GM20431 (cell line): Measurements from ENCODE around the gene LAPTM4A.

Experiments used
- in situ Hi-C: fragments of 300-500 bp; cut with MseI, MboI; formaldehyde crosslinking; loops from one replicate; pipeline ENCODE4 v1.15.0; 2020; ENCODE audit warnings: low sequenced_read_pairs; ENCODE audit not compliant: unreplicated experiment

The LAPTM4A gene

GRCh38 chr2:19993731-19994130 lies 57.7 kb downstream of the LAPTM4A start:
- in situ Hi-C loops, result no loop called here

- in situ Hi-C loops, result no loop called here
Observed at GRCh38 chr2:19991895-19992294, 59.5 kb downstream of the LAPTM4A start.

- in situ Hi-C loops, result no loop called here
Observed at GRCh38 chr2:19990416-19990728, 61.1 kb downstream of the LAPTM4A start.

- in situ Hi-C loops, result no loop called here
Observed at GRCh38 chr2:19989667-19990415, 61.6 kb downstream of the LAPTM4A start, which contains the start of gene WDR35. Gene WDR35 (minus strand): TSS chr2:19990105. CDS start chr2:19990015, 90 bp downstream.

- in situ Hi-C loops, result no loop called here
Observed at GRCh38 chr2:19989342-19989666, 62.1 kb downstream of the LAPTM4A start.

- in situ Hi-C loops, result no loop called here
Observed at GRCh38 chr2:19988600-19988999, 62.8 kb downstream of the LAPTM4A start.

- in situ Hi-C loops, result no loop called here
Observed at GRCh38 chr2:19987936-19988335, 63.5 kb downstream of the LAPTM4A start.
